GM12801 (cell line): ENCODE results near the gene PPARGC1A.

Experiments used
- CTCF ChIP-seq: IDR thresholded peaks from one replicate; pipeline ENCODE4 v1.5.1; 2011; ENCODE audit warnings: control low read depth; ENCODE audit not compliant: insufficient read length; ENCODE audit errors: extremely low read depth

PPARGC1A gene

GRCh38 chr4:23814587-23814986 lies 75.3 kb downstream of the PPARGC1A start:
- no peak for TF ChIP-seq CTCF

GRCh38 chr4:23811161-23811560 lies 78.7 kb downstream of the PPARGC1A start:
- no peak for TF ChIP-seq CTCF

- TF ChIP-seq CTCF = no peak
Observed at GRCh38 chr4:23805450-23805851, 84.4 kb downstream of the PPARGC1A start.

GRCh38 chr4:23789762-23790161 lies 100.1 kb downstream of the PPARGC1A start:
- TF ChIP-seq CTCF = no peak

GRCh38 chr4:23788460-23788859 lies 101.4 kb downstream of the PPARGC1A start:
- TF ChIP-seq CTCF = no peak

GRCh38 chr4:23788027-23788426 lies 101.8 kb downstream of the PPARGC1A start:
- TF ChIP-seq CTCF = no peak

- no peak for TF ChIP-seq CTCF
Observed at GRCh38 chr4:23782778-23783437, 106.9 kb downstream of the PPARGC1A start.

GRCh38 chr4:23779839-23780238 lies 110.0 kb downstream of the PPARGC1A start:
- TF ChIP-seq CTCF = no peak
